ENCODE data around the gene NRXN3. TPM values are rescaled to one million over a fixed set of nuclear protein-coding genes. Genes with fewer than 3 reads are reported as not detected.

The NRXN3 gene
- polyA plus RNA-seq, 1 experiment: 7.0 TPM

DNA sequence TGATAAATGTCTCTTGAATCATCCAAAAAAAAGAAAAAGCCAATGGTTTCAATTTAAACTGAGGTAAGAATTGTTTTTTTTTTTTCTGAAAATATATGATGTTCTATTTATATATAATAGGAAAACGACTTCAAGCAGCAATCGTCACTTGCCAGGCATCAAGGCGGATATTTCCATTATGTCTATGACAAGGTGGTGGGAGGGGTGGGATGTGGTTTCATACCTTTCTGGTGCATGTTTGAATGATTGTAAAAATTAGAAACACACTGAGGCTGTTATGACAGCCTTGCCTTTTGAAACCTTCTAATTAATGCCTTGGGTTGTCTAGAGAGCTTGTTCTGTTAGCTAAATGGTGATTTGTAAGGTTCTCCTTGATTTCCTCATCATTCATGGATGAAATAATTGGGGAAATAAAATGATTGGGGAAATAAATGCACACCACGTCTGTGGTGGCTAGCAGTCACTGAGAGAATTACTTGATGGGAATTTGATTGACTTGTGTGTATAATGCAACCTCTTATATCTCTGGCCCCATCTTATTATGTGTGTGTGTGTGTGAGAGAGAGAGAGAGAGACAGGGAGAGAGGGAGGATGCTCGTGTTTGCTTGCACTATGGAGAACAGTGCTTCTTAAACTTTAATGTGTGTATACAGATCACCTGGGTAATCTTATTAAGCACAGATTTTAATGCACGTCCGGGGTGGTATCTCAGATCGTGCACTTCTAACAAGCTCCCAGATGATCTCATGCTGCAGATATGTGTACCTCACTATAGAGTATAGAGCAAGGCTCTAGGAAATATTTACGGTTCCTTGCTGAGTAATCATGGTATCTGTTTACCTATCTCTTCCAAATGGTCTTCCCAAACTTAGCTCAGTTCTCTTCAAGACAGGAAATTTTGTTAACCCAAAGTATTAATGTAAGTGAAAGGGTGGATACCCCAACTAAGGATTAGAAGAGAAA lies 1538.5 kb downstream of the NRXN3 start:
- Histone ChIP-seq H3K4me3 (ENCODE audit: low read depth, low read length) (no peak overlapping the region), H3K27me3 (ENCODE audit: control insufficient read depth, insufficient read depth, low read length) (no peaks in the 10 kb centered on the region), H3K36me3 (ENCODE audit: control insufficient read depth, insufficient read depth, low read length) (no peaks in the 10 kb centered on the region)
- TF ChIP-seq, protein P1, sequence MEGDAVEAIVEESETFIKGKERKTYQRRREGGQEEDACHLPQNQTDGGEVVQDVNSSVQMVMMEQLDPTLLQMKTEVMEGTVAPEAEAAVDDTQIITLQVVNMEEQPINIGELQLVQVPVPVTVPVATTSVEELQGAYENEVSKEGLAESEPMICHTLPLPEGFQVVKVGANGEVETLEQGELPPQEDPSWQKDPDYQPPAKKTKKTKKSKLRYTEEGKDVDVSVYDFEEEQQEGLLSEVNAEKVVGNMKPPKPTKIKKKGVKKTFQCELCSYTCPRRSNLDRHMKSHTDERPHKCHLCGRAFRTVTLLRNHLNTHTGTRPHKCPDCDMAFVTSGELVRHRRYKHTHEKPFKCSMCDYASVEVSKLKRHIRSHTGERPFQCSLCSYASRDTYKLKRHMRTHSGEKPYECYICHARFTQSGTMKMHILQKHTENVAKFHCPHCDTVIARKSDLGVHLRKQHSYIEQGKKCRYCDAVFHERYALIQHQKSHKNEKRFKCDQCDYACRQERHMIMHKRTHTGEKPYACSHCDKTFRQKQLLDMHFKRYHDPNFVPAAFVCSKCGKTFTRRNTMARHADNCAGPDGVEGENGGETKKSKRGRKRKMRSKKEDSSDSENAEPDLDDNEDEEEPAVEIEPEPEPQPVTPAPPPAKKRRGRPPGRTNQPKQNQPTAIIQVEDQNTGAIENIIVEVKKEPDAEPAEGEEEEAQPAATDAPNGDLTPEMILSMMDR (IDR thresholded peaks at IDR 0.05; ENCODE audit: insufficient read depth, low read depth, low read length): no peak
- DNase-seq (ENCODE audit: low read depth): no peak
- ChIA-PET POLR2A (no interaction called here), CTCF (interaction anchor here (1.2 kb wide), 1 partner anchor 120 kb away, joined by 3 read pairs; no protein-coding TSS in a partner anchor)

DNA sequence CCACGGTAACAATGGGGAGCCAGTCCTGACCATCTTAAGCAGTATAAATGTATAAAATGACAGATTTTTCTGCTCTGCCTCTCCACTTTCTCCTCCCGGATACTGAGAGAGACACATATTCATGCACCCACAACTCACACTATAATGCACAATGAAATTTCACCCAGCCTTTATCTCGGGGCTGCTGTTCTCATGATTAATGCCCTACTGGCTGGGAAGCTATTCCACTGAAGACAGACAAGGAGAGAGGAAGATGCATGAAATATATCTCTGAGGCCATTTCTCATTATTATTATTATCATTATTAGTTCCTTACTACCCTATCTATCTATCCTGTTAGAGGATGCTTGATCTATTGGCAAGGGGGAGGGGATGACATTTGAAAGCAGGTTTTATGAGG lies 1539.4 kb downstream of the NRXN3 start:
- no peak for DNase-seq (ENCODE audit: low read depth)
- Histone ChIP-seq H3K4me3 (ENCODE audit: low read depth, low read length) (no peak overlapping the region), H3K36me3 (ENCODE audit: control insufficient read depth, insufficient read depth, low read length) (no peaks in the 10 kb centered on the region), H3K27me3 (ENCODE audit: control insufficient read depth, insufficient read depth, low read length) (no peaks in the 10 kb centered on the region)
- TF ChIP-seq, protein P1 (IDR thresholded peaks at IDR 0.05; ENCODE audit: insufficient read depth, low read depth, low read length): no peak
- POLR2A ChIA-PET: no interaction called here
- CTCF ChIA-PET: no interaction called here

DNA sequence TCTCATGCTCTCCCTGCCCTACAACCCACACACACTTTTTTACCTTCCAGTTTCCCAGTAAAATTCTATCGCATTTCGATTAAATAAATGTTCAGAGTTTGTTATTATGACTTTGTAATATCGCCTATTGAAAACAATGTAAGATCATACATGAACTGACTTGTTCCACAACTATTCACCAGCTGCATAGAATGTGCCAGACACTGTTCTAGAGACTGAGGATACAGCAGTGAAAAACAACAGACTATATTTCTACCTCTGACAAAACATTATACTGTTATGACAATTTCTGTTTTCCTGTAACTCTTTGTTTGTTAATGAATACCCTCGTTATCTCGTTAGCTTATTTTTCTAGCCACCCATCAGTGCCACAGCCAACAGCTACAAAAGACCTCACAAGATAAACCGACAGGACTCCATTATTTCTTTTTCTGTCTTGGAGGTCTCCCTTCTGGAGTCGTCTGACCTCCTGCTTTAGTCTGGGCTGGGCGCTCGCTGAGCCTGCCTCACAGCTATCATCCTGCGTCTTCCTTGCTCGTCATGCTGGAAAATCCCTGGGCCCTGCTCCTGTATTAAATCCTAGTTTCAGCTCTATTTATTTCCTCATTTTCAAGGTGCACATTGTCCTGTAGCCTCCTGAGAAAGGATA lies 1542.3 kb downstream of the NRXN3 start:
- POLR2A ChIA-PET: no interaction called here

DNA sequence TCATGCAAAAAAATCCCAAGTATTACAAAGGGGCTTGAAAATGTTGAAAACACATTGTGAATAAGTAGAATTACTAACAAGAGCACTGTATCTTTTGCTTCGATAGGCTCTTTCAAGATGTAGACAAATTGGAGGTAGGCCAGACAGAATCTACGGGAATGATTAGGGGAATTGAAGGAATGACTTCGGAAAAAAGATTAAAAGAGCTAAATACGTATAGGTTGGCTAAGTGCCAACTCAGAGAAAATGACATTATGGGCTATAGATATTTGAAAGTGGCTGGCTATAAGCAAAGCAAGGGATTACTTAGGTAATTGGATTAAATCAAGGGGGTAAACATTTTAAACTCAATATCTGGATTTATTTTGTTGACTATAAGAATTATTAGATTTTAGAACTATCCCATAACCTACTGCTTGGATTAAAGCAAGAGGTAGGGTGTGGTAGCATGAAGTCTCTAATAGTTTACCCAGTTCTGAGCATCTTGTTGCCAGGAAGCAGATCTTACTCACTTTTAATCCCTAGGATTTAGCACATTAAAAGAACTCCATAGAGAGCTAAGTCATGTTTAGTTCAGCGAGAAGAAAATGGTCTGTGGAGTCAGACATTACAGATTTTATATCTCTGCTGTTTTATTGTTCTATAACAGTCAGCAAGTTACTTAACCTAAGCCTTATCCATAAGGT lies 1551.4 kb downstream of the NRXN3 start:
- CTCF ChIA-PET: interaction anchor here (0.6 to 3.1 kb wide), 3 partner anchors 9 to 479 kb away, joined by 3 to 12 read pairs (median 4); no protein-coding TSS in a partner anchor
- H3K4me3 ChIP-seq (ENCODE audit: low read depth, low read length): no peak overlapping the region
- POLR2A ChIA-PET: no interaction called here
- no peaks in the 10 kb centered on the region for H3K36me3 ChIP-seq (ENCODE audit: control insufficient read depth, insufficient read depth, low read length)
- TF ChIP-seq, protein P1 (IDR thresholded peaks at IDR 0.05; ENCODE audit: insufficient read depth, low read depth, low read length): no peak
- no peak for DNase-seq (ENCODE audit: low read depth)
- H3K27me3 ChIP-seq (ENCODE audit: control insufficient read depth, insufficient read depth, low read length): no peaks in the 10 kb centered on the region; the same call in 1 of the 2 replicates

More for the DNA sequence above, 1542.3 kb downstream of the NRXN3 start:
- Histone ChIP-seq H3K27me3 (ENCODE audit: control insufficient read depth, insufficient read depth, low read length) (no peaks in the 10 kb centered on the region), H3K36me3 (ENCODE audit: control insufficient read depth, insufficient read depth, low read length) (no peaks in the 10 kb centered on the region), H3K4me3 (ENCODE audit: low read depth, low read length) (no peak overlapping the region)
- DNase-seq (ENCODE audit: low read depth): no peak
- TF ChIP-seq, protein P1 (IDR thresholded peaks at IDR 0.05; ENCODE audit: insufficient read depth, low read depth, low read length): no peak
- CTCF ChIA-PET: interaction anchor here (2.0 kb wide), 1 partner anchor 10 kb away, joined by 12 read pairs; no protein-coding TSS in a partner anchor

All from BJ (cell line).